SK-N-MC (cell line): Measurements from ENCODE around the gene PRCC.

Source experiments
- EZH2 ChIP-seq: fragments of 200-600 bp; sonication (generic); IDR thresholded peaks from one replicate; pipeline ENCODE4 v1.6.1; 2017; ENCODE audit warnings: antibody characterized with exemption
- POLR2AphosphoS5 ChIP-seq: IDR thresholded peaks from 2 replicates; pipeline ENCODE4 v1.6.1; 2012; ENCODE audit warnings: mild to moderate bottlenecking, low read depth, low read length, borderline replicate concordance

- TF ChIP-seq POLR2AphosphoS5, result no peak
- TF ChIP-seq EZH2, result no peak
Observed at GRCh38 chr1:156721131-156721530, 46.2 kb upstream of the PRCC start.
